SK-N-SH (cell line): ENCODE data around the gene ROR2. TPM values are rescaled to one million over a fixed set of nuclear protein-coding genes. Genes with fewer than 3 reads are reported as not detected.

ENCODE experiments used
- CTCF ChIA-PET: fragments of 300-600, 350-600 bp; formaldehyde crosslinking; extraction: SDS; loops from one replicate; lab custom pipeline; 2021; lab: Yijun Ruan, JAX
- POLR2A ChIA-PET: fragments of 350-600 bp; sonication (Branson Sonifier 250); formaldehyde crosslinking; extraction: SDS; loops from one replicate; lab custom pipeline; 2020; ENCODE audit warnings: antibody characterized with exemption, inconsistent platforms; lab: Yijun Ruan, JAX
- DNase-seq: peaks from one replicate; pipeline ENCODE4 v3.0.0; 2012
- H2AFZ ChIP-seq: fragments of 200-600 bp; sonication (generic); 2 replicates; pipeline ENCODE4 v1.8.1; 2016; ENCODE audit warnings: antibody characterized with exemption, mild to moderate bottlenecking, low read depth
- H3F3A ChIP-seq: fragments of 200-600 bp; sonication (generic); replicated peaks from 2 replicates; pipeline ENCODE3; 2016; ENCODE audit warnings: antibody characterized with exemption, mild to moderate bottlenecking; ENCODE audit not compliant: insufficient read depth
- H3K27ac ChIP-seq, 2 experiments: fragments of 200-500 bp in 1 of 2; fragments of 200-600 bp in 1 of 2; sonication (Bioruptor generic) in 1 of 2; sonication (generic), shearing (Covaris generic) in 1 of 2; 2 replicates each; pipeline versions ENCODE4 v1.5.1 to v1.6.1; 2014 to 2016; ENCODE audit warnings: low read depth in 2 of 2, inconsistent platforms in 1 of 2, low read length in 1 of 2, mild to moderate bottlenecking in 1 of 2, mixed read lengths in 1 of 2
- H3K27me3 ChIP-seq: fragments of 200-600 bp; sonication (generic), shearing (Covaris generic); 2 replicates; pipeline ENCODE4 v1.6.1; 2016; ENCODE audit warnings: mixed run types; ENCODE audit not compliant: insufficient read depth
- H3K36me3 ChIP-seq, 2 experiments: fragments of 200-500 bp in 1 of 2; fragments of 200-600 bp in 1 of 2; sonication (Bioruptor generic) in 1 of 2; sonication (generic) in 1 of 2; replicated peaks in 1 of 2; 2 replicates each; pipeline versions ENCODE3 to v1.5.1; 2014 to 2016; ENCODE audit warnings: low read length in 1 of 2, mild to moderate bottlenecking in 1 of 2; ENCODE audit not compliant: insufficient read depth in 2 of 2, control insufficient read depth in 1 of 2
- H3K4me1 ChIP-seq, 2 experiments: fragments of 200-500 bp in 1 of 2; fragments of 200-600 bp in 1 of 2; sonication (Bioruptor generic) in 1 of 2; sonication (generic), shearing (Covaris generic) in 1 of 2; 2 replicates each; pipeline versions ENCODE4 v1.5.1 to v1.6.1; 2014 to 2016; ENCODE audit warnings: low read depth in 1 of 2, low read length in 1 of 2, mixed run types in 1 of 2; ENCODE audit not compliant: insufficient read depth in 2 of 2, control insufficient read depth in 1 of 2
- H3K4me2 ChIP-seq: fragments of 200-600 bp; sonication (generic), shearing (Covaris generic); 2 replicates; pipeline ENCODE4 v1.6.1; 2017; ENCODE audit warnings: mixed run types
- H3K4me3 ChIP-seq, 2 experiments: fragments of 200-500 bp in 1 of 2; fragments of 200-600 bp in 1 of 2; sonication (Bioruptor generic) in 1 of 2; sonication (generic), shearing (Covaris generic) in 1 of 2; 2 replicates each; pipeline versions ENCODE4 v1.5.1 to v1.8.1; 2014 to 2016; ENCODE audit warnings: low read depth in 2 of 2, inconsistent platforms in 1 of 2, low read length in 1 of 2, mild to moderate bottlenecking in 1 of 2, mixed read lengths in 1 of 2, moderate library complexity in 1 of 2
- H3K79me2 ChIP-seq: fragments of 200-600 bp; sonication (generic); 2 replicates; pipeline ENCODE4 v1.8.1; 2017; ENCODE audit warnings: mild to moderate bottlenecking; ENCODE audit not compliant: insufficient read depth
- H3K9ac ChIP-seq: fragments of 200-600 bp; sonication (generic); 2 replicates; pipeline ENCODE4 v1.6.1; 2017; ENCODE audit warnings: mixed run types
- H3K9me2 ChIP-seq: fragments of 200-600 bp; sonication (generic); 2 replicates; pipeline ENCODE4 v1.6.1; 2017; ENCODE audit warnings: mixed run types
- H3K9me3 ChIP-seq: fragments of 200-600 bp; sonication (generic); 2 replicates; pipeline ENCODE4 v1.6.1; 2017; ENCODE audit warnings: mixed run types, mild to moderate bottlenecking, moderate library complexity
- H4K20me1 ChIP-seq: fragments of 200-600 bp; sonication (generic); 2 replicates; pipeline ENCODE4 v1.6.1; 2017; ENCODE audit warnings: mild to moderate bottlenecking, mixed run types; ENCODE audit not compliant: insufficient read depth
- EP300 ChIP-seq, 2 experiments: IDR thresholded peaks; 2 replicates each; pipeline versions ENCODE4 v1.4.0 to v1.6.1; 2012; ENCODE audit warnings: borderline replicate concordance in 1 of 2, low read depth in 1 of 2, low read length in 1 of 2
- FOXJ3 ChIP-seq: sonication (generic); formaldehyde crosslinking; IDR thresholded peaks from 2 replicates; pipeline ENCODE4 v1.5.1; 2020; ENCODE audit warnings: mild to moderate bottlenecking, missing genetic modification reagents
- GATA2 ChIP-seq: sonication (generic); formaldehyde crosslinking; IDR thresholded peaks from 2 replicates; pipeline ENCODE4 v1.5.0; 2020; ENCODE audit warnings: mild to moderate bottlenecking, missing genetic modification reagents
- MAX ChIP-seq: IDR thresholded peaks from 2 replicates; pipeline ENCODE4 v1.4.0; 2012; ENCODE audit warnings: low read depth
- MXI1 ChIP-seq: IDR thresholded peaks from 2 replicates; pipeline ENCODE4 v1.6.1; 2012; ENCODE audit warnings: mild to moderate bottlenecking, low read depth, low read length, improper control_type of control experiment
- RCOR1 ChIP-seq: fragments of 150-350 bp; IDR thresholded peaks from 2 replicates; pipeline ENCODE4 v1.6.1; 2017; ENCODE audit warnings: antibody characterized with exemption, low read length
- REST ChIP-seq: IDR thresholded peaks from 2 replicates; pipeline ENCODE4 v1.6.1; 2012; ENCODE audit warnings: mild to moderate bottlenecking, low read depth, low read length, moderate library complexity
- RFX5 ChIP-seq: IDR thresholded peaks from 2 replicates; pipeline ENCODE4 v1.6.1; 2012; ENCODE audit warnings: mild to moderate bottlenecking, improper control_type of control experiment, low read length
- SMC3 ChIP-seq: IDR thresholded peaks from 2 replicates; pipeline ENCODE4 v1.6.1; 2012; ENCODE audit warnings: low read depth, low read length, improper control_type of control experiment
- TAF1 ChIP-seq: IDR thresholded peaks from 2 replicates; pipeline ENCODE4 v1.6.1; 2012; ENCODE audit warnings: low read depth, mild to moderate bottlenecking, low read length, moderate library complexity, borderline replicate concordance
- TCF12 ChIP-seq: IDR thresholded peaks from 2 replicates; pipeline ENCODE4 v1.4.0; 2012
- USF2 ChIP-seq: fragments of 150-350 bp; IDR thresholded peaks from 2 replicates; pipeline ENCODE4 v1.6.1; 2017; ENCODE audit warnings: antibody characterized with exemption, low read length, low read depth, borderline replicate concordance
- YY1 ChIP-seq: IDR thresholded peaks from 2 replicates; pipeline ENCODE4 v1.4.0; 2012; ENCODE audit warnings: low read depth, mild to moderate bottlenecking
- WGBS: methylation state at CpG from one replicate; pipeline ENCODE4 v1.1.6; 2017; ENCODE audit warnings: low lambda C conversion rate; 5-methylcytosine and 5-hydroxymethylcytosine counted together
- polyA plus RNA-seq, 3 experiments: library from polyadenylated mRNA; depleted of rRNA; stranded (reverse); fragments of >200 nt; gene quantifications; 2 replicates each; pipeline ENCODE4 v1.2.3, GENCODE V29; 2012

Gene ROR2
- polyA plus RNA-seq, 1 of the 3 experiments (the other 2 are of a cell fraction): 0.43 TPM

GRCh38 chr9:91924090-91924489 is 25.9 kb downstream of the ROR2 start:
- ChIA-PET POLR2A (no interaction called here), CTCF (interaction anchor here (1.2 to 1.9 kb wide), 3 partner anchors 9 to 25 kb away, joined by 3 to 4 read pairs (median 4); no protein-coding TSS in a partner anchor)
- no peak overlapping the region for H3K9ac ChIP-seq
- H3K9me3 ChIP-seq: no peaks in the 10 kb centered on the region
- H3K36me3 ChIP-seq: no peaks in the 10 kb centered on the region
- H4K20me1 ChIP-seq: no peaks in the 10 kb centered on the region
- no peaks in the 10 kb centered on the region for H3K27me3 ChIP-seq
- H3K27ac ChIP-seq: no peak overlapping the region; a peak in 1 of 4 replicates
- DNase-seq: no peak
- no peak overlapping the region for H3K4me3 ChIP-seq
- H3K79me2 ChIP-seq: no peaks in the 10 kb centered on the region
- whole genome bisulfite sequencing: 37% methylated on average over 6 of the region's 6 CpGs
- H3F3A ChIP-seq: no peaks in the 10 kb centered on the region
- no peak overlapping the region for H3K4me2 ChIP-seq
- TF ChIP-seq REST (no peak), FOXJ3 (CRISPR knock-in tag) (no peak), YY1 (no peak), RCOR1 (no peak), SMC3 (no peak), MAX (no peak), TAF1 (no peak), RFX5 (no peak), MXI1 (no peak), EP300 (IDR thresholded peaks at IDR 0.05; ENCODE audit: borderline replicate concordance in 1 of 2, low read depth in 1 of 2, low read length in 1 of 2) (no peak), USF2 (no peak), TCF12 (no peak), GATA2 (CRISPR knock-in tag) (no peak)
- TF ChIP-seq, all 33 proteins: peak for 0
- H3K4me1 ChIP-seq: peaks cover 0 to 20% of the 10 kb centered on the region in 2 experiments; a peak in 1 of 4 replicates
- H3K9me2 ChIP-seq: no peaks in the 10 kb centered on the region
- H2AFZ ChIP-seq: no peak overlapping the region

DNA sequence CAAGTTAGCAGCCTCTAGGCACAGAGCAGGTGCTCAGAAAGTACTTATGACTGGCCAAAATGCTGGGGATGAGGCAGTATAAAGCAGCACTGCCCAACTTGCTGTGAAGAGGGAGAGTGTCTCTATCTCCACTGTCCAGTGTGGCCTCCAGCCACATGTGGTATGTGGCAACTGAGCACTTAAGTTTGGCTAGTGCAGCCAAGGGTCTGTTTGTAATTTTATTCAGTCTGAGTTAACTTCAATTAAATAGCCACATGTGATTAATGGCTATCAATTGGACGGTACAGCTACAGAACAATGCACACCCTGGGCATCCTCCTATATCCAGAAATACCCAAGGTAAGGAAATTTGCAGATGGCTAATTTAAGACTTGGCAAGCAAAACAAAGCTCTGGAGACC is 26.9 kb downstream of the ROR2 start:
- no peak overlapping the region; a peak in 1 of 4 replicates for H3K27ac ChIP-seq
- 0% methylated on average over 1 of the region's 1 CpG for WGBS
- CTCF ChIA-PET: interaction anchor here (1.1 to 1.4 kb wide), 3 partner anchors 9 to 189 kb away, joined by 3 to 5 read pairs (median 4); no protein-coding TSS in a partner anchor
- no peaks in the 10 kb centered on the region for H3K9me3 ChIP-seq
- H4K20me1 ChIP-seq: no peaks in the 10 kb centered on the region
- peaks cover 0 to 20% of the 10 kb centered on the region in 2 experiments; a peak in 1 of 4 replicates for H3K4me1 ChIP-seq
- TF ChIP-seq YY1: no peak
- TF ChIP-seq, all 33 proteins: peak for 0
- Histone ChIP-seq H3K9me2 (no peaks in the 10 kb centered on the region), H2AFZ (no peak overlapping the region), H3K36me3 (no peaks in the 10 kb centered on the region), H3K79me2 (no peaks in the 10 kb centered on the region), H3K4me3 (no peak overlapping the region), H3K9ac (no peak overlapping the region), H3F3A (no peaks in the 10 kb centered on the region), H3K4me2 (no peak overlapping the region), H3K27me3 (no peaks in the 10 kb centered on the region)
- POLR2A ChIA-PET: no interaction called here
- DNase-seq: no peak
